Retinal pigment epithelial cell (primary cell): ENCODE data around the gene PHKA2.
"Not testable (repeated sequence)": the region's sequence is repeated elsewhere in the genome, so short reads cannot be mapped to it uniquely, and the experiment has no call there.

ENCODE experiments used
- DNase-seq: peaks from one replicate; pipeline ENCODE4 v3.0.0-alpha.2; 2010; ENCODE audit warnings: low read depth
- H3K4me3 ChIP-seq: 2 replicates; pipeline ENCODE4 v1.5.1; 2011; ENCODE audit warnings: mild to moderate bottlenecking, low read length, control low read depth, moderate library complexity
- TF ChIP-seq, protein P1 (sequence below): conservative IDR thresholded peaks from 2 replicates; pipeline ENCODE4 v1.5.1; 2011; ENCODE audit warnings: low read depth, low read length, control low read depth, inconsistent platforms

Gene PHKA2

DNA sequence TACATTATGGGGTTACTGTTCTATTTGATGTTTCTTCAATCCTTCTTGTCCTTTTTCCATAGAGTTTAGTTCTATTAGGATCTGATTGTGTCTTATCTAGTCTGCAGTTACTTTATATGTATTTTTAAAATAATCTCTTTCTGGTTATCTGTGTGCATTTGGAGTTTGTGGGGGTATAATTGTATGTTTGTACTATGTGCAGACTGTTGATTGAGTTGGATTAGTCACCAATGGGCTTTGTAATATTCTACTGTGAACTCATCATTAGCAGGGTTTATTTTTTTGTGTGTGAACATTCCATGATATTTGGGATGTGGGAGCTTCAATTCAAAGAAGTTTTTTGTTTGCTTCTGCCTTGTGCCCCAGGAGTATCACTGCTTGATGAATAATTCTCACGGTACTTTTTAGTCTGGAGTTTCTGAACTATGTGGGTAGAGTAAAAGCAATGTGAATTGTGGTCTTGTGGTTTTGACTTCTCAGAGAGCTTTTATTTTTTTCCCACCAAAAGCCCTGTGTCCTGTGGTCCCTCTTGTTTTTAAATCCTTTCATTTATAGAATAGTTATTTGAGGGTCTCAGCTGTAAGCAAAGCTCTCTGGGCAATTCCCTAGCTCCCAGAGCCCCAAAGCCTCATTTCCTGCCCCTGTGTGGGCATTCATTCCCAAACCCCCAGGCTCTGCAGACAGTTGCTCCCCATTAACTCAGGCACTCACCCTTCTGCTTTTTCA lies 127.8 kb downstream of the PHKA2 start:
- no peak overlapping the region for H3K4me3 ChIP-seq
- TF ChIP-seq, protein P1, sequence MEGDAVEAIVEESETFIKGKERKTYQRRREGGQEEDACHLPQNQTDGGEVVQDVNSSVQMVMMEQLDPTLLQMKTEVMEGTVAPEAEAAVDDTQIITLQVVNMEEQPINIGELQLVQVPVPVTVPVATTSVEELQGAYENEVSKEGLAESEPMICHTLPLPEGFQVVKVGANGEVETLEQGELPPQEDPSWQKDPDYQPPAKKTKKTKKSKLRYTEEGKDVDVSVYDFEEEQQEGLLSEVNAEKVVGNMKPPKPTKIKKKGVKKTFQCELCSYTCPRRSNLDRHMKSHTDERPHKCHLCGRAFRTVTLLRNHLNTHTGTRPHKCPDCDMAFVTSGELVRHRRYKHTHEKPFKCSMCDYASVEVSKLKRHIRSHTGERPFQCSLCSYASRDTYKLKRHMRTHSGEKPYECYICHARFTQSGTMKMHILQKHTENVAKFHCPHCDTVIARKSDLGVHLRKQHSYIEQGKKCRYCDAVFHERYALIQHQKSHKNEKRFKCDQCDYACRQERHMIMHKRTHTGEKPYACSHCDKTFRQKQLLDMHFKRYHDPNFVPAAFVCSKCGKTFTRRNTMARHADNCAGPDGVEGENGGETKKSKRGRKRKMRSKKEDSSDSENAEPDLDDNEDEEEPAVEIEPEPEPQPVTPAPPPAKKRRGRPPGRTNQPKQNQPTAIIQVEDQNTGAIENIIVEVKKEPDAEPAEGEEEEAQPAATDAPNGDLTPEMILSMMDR = no peak
- peak; percentile 9 for DNase-seq

GRCh38 chrX:18847901-18848300 lies 136.0 kb downstream of the PHKA2 start:
- not testable (repeated sequence) for H3K4me3 ChIP-seq, DNase-seq
